ENCODE measurements around the gene HAO1.
A peak's percentile ranks its signal among the peaks of the same experiment; 100 is the strongest.

Gene HAO1

GRCh38 chr20:7926767-7927166 lies 13.5 kb downstream of the HAO1 start:
- no peak overlapping the region for H3K4me3 ChIP-seq (ENCODE audit: low read depth, low read length)
- TF ChIP-seq, protein P1, sequence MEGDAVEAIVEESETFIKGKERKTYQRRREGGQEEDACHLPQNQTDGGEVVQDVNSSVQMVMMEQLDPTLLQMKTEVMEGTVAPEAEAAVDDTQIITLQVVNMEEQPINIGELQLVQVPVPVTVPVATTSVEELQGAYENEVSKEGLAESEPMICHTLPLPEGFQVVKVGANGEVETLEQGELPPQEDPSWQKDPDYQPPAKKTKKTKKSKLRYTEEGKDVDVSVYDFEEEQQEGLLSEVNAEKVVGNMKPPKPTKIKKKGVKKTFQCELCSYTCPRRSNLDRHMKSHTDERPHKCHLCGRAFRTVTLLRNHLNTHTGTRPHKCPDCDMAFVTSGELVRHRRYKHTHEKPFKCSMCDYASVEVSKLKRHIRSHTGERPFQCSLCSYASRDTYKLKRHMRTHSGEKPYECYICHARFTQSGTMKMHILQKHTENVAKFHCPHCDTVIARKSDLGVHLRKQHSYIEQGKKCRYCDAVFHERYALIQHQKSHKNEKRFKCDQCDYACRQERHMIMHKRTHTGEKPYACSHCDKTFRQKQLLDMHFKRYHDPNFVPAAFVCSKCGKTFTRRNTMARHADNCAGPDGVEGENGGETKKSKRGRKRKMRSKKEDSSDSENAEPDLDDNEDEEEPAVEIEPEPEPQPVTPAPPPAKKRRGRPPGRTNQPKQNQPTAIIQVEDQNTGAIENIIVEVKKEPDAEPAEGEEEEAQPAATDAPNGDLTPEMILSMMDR (IDR thresholded peaks at IDR 0.05; ENCODE audit: low read depth, low read length) = peak; percentile 36
- no peak overlapping the region for H3K27ac ChIP-seq
- no peaks in the 10 kb centered on the region for H3K9me3 ChIP-seq (ENCODE audit: severe bottlenecking)
- no peaks in the 10 kb centered on the region for H3K36me3 ChIP-seq
- DNase-seq = peak; percentile 11
- no peaks in the 10 kb centered on the region for H3K27me3 ChIP-seq (ENCODE audit: insufficient read depth, low read depth, severe bottlenecking)

DNA sequence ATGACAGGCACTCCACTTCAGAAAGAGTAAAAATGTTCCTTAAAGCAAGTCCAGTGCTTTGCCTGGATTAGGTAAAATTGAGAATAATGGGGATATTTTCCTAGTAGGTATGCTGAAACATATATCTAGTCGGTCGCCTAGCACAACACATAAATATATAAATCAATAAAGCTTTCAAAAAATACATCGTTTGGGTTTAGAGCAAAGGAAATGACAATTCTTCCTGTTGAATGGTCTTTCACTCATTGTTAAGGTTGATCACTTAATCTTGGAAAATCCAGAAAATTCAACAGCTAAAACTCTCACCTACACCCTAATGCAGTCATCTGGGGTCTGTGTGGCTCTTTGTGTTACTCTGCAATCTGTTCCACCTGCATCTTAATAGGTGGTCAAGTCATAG lies 13.9 kb downstream of the HAO1 start:
- no peaks in the 10 kb centered on the region for H3K9me3 ChIP-seq (ENCODE audit: severe bottlenecking)
- H3K36me3 ChIP-seq = no peaks in the 10 kb centered on the region
- H3K27ac ChIP-seq = no peak overlapping the region
- TF ChIP-seq, protein P1 (IDR thresholded peaks at IDR 0.05; ENCODE audit: low read depth, low read length) = no peak
- no peaks in the 10 kb centered on the region for H3K27me3 ChIP-seq (ENCODE audit: insufficient read depth, low read depth, severe bottlenecking)
- DNase-seq = no peak
- no peak overlapping the region for H3K4me3 ChIP-seq (ENCODE audit: low read depth, low read length)

- no peaks in the 10 kb centered on the region for H3K9me3 ChIP-seq (ENCODE audit: severe bottlenecking)
- no peak overlapping the region for H3K27ac ChIP-seq
- no peak for DNase-seq
- H3K36me3 ChIP-seq = no peaks in the 10 kb centered on the region
- no peak overlapping the region for H3K4me3 ChIP-seq (ENCODE audit: low read depth, low read length)
- H3K27me3 ChIP-seq (ENCODE audit: insufficient read depth, low read depth, severe bottlenecking) = no peaks in the 10 kb centered on the region
- TF ChIP-seq, protein P1 (IDR thresholded peaks at IDR 0.05; ENCODE audit: low read depth, low read length) = no peak
These were observed 15.6 kb downstream of the HAO1 start for GRCh38 chr20:7924692-7925091.

GRCh38 chr20:7916648-7917047 lies 23.6 kb downstream of the HAO1 start:
- Histone ChIP-seq H3K4me3 (ENCODE audit: low read depth, low read length) (no peak overlapping the region), H3K9me3 (ENCODE audit: severe bottlenecking) (no peaks in the 10 kb centered on the region), H3K27me3 (ENCODE audit: insufficient read depth, low read depth, severe bottlenecking) (no peaks in the 10 kb centered on the region), H3K36me3 (no peaks in the 10 kb centered on the region), H3K27ac (no peak overlapping the region)
- no peak for DNase-seq
- TF ChIP-seq, protein P1 (IDR thresholded peaks at IDR 0.05; ENCODE audit: low read depth, low read length) = no peak

GRCh38 chr20:7912551-7912950 lies 27.7 kb downstream of the HAO1 start:
- TF ChIP-seq, protein P1 (IDR thresholded peaks at IDR 0.05; ENCODE audit: low read depth, low read length) = no peak
- no peaks in the 10 kb centered on the region for H3K9me3 ChIP-seq (ENCODE audit: severe bottlenecking)
- no peak overlapping the region for H3K4me3 ChIP-seq (ENCODE audit: low read depth, low read length)
- no peaks in the 10 kb centered on the region for H3K36me3 ChIP-seq
- no peak overlapping the region for H3K27ac ChIP-seq
- no peak for DNase-seq
- no peaks in the 10 kb centered on the region for H3K27me3 ChIP-seq (ENCODE audit: insufficient read depth, low read depth, severe bottlenecking)

GRCh38 chr20:7911586-7912330 lies 28.5 kb downstream of the HAO1 start:
- TF ChIP-seq, protein P1 (IDR thresholded peaks at IDR 0.05; ENCODE audit: low read depth, low read length) = no peak
- no peaks in the 10 kb centered on the region for H3K27me3 ChIP-seq (ENCODE audit: insufficient read depth, low read depth, severe bottlenecking)
- no peak overlapping the region for H3K4me3 ChIP-seq (ENCODE audit: low read depth, low read length)
- DNase-seq = no peak
- H3K9me3 ChIP-seq (ENCODE audit: severe bottlenecking) = no peaks in the 10 kb centered on the region
- no peaks in the 10 kb centered on the region for H3K36me3 ChIP-seq
- no peak overlapping the region for H3K27ac ChIP-seq
